HG03175 (cell line): ENCODE results near the gene TMEM263.
"Not testable (repeated sequence)": the region's sequence is repeated elsewhere in the genome, so short reads cannot be mapped to it uniquely, and the experiment has no call there.

Source experiments
- ATAC-seq: cut with Tn5 transposase; IDR thresholded peaks from one replicate; pipeline ENCODE4 v1.9.1; 2021; ENCODE audit warnings: mild to moderate bottlenecking, moderate library complexity; ENCODE audit not compliant: unreplicated experiment

Gene TMEM263

DNA sequence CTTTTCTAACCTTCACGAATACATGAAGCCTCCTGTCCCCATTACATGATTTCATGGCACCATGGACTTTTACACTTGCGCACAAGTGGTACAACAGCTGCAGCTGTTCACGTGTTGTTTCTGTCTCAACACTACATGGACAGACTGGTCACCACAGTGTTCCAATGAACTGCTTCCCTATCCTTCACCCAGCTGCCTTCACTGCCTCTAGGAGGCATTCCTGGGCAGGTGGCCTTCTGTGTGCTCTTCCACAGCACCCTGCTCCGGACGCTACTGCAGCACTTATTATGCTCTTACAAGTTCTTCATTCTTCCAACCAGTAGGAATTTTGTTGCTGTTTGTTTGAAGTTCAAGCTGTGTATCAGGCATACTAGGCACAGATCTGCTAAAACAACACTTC, 29.8 kb downstream of the TMEM263 start:
- ATAC-seq, result no peak

DNA sequence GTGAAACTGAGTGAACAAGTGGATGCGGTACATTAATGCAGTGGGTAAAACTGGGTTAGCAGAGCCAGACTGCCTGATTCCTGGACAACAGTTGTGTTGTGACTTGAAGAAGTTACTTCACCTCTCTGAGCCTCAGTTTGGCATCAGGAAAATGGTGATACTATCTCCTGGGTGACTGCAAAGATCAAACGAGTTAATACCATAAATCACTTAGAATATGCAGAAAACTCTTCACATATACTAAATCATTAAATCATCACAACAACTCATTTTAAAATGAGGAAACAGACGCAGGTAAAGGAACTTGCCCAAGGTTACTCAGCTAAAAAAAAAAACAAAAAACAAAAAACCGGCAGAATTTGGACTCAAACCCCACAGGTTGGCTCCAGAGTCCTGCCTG, 30.4 kb downstream of the TMEM263 start:
- ATAC-seq, result no peak

DNA sequence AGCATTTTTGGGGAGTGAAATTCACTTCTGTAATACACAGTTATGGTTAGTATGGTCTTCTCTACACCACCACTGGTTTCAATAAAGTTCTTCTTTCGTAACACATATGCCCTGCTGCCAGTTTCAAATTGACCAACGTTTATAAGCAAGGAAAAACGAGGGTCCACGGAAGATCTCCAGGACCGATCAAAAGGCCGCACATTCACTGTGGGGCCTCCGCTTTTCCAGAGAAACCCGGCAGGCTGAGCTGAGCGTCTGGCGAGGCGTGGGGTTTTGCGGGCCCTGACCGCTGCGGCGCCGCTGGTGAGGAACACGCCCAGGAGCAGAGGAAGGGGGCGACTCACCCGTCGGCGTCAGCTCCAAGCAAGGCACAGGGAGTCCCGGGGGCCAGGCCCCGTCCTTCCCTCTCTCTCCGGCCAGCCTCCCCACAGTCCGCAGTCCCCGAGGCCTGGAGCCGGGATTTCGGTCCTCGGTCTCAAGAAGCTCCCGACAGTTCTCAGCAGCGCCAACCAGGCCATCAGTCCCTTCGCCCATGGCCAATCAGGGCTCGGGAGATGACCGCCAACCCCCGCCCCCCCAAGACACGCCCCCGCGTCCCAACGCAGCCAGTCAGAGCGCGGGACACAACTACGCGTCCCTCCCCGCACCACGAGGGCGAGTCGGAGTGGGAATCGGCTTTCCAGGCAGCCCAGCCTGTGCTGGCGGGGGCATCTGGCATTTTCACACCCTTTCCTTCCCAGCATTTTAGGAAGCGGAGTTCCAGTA, 31.1 kb downstream of the TMEM263 start, which contains the start of gene MTERF2:
Gene MTERF2, minus strand, starts transcription at position 522 of the 765 bp plus-strand sequence. CDS start 8,432 bp downstream, outside the sequence.
- ATAC-seq, result peak; percentile 94

GRCh38 chr12:106987846-106988245, 32.1 kb downstream of the TMEM263 start:
- no peak for ATAC-seq

- no peak for ATAC-seq
These were observed 39.0 kb downstream of the TMEM263 start for GRCh38 chr12:106994579-106995220.

- not testable (repeated sequence) for ATAC-seq
These were observed 40.4 kb downstream of the TMEM263 start for GRCh38 chr12:106996102-106996501.

DNA sequence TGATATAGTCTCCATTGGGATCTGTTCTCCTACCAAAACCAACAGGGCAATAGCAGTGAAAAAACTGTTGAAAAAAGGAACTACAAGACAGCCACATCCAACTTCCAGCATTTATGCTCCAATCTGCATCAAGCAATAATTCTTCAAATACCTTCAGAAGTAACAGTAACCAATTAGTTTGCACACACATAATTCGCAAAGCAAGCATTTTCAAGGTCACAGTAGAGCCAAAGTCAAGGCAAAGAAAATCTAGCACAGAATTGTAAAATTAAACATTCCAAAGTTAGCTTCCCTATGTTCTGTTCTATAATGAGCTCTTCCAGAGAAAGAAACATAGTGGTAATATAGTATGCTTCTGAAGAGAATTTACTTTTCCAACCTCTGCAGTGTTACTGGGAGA, 42.2 kb downstream of the TMEM263 start:
- ATAC-seq, result no peak

- ATAC-seq, result no peak
These were observed 43.7 kb downstream of the TMEM263 start for GRCh38 chr12:106999446-106999845.

DNA sequence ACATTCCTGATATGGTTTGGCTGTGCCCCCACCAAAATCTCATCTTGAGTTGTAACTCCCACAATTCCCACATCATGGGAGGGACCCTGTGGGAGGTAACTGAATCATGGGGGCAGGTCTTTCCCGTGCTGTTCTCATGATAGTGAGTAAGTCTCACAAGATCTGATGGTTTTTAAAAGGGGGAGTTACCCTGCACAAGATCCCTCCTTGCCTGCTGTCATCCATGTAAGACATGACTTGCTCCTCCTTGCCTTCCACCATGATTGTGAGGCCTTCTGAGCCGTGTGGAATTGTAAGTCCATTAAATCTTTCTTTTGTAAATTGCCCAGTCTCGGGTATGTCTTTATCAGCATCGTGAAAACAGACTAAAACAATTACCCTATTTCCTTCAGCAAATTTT, 47.0 kb downstream of the TMEM263 start:
- not testable (repeated sequence) for ATAC-seq

- no peak for ATAC-seq
These were observed 51.7 kb downstream of the TMEM263 start for GRCh38 chr12:107007411-107007810.

DNA sequence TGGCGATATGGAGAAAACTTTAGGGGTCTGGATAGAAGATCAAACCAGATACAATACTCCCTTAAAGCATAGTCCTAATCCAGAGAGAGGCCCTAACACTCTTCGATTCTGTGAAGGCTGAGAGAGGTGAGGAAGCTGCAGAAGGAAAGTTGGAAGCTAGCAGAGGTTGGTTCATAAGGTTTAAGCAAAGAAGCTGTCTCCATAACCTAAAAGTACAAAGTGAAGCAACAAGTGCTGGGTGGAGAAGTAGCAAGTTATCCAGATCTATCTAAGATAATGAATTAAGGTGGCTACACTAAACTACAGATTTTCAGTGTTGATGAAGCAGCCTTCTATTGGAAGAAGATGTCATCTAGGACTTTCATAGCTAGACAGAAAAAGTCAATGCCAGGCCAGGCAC, 55.8 kb downstream of the TMEM263 start:
- no peak for ATAC-seq

GRCh38 chr12:107012736-107013425, 57.2 kb downstream of the TMEM263 start:
- no peak for ATAC-seq

DNA sequence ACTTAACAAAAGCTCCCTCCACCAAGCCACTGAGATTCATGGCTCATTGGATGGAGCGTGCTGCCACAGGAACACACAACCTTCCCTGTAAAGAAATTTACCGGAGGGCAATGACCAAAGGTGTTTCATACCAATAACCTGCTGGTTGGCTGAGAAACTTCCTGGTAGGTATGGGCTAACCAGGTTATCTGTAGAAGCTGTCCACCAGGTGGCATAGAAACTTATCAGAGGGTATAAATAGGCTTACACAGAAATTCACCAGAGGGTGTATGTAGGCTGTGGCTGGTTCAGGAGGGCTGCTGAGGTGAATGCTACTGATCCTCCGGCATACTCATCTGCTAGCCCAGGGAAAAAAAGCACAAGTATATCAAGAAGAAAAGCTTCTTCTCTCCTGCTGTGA, 58.3 kb downstream of the TMEM263 start:
- ATAC-seq, result no peak

DNA sequence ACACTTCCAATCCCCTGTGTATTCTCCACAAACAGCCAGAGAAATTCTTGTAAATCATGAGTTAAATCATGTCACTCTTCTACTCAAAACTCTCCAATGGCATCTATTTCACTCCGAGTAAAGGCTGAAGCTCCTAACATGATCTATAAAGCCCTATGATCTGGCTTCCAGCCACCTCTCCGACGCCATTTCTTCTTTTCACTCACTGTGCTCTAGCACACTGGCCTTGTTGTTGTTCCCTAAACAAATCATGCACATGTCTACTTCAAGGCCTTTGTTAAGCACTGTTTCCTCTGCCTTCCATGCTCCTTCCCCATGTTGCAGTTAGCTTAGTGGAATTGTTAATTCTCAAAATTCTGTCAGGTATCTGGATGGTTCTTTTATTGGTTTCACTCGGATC, 61.3 kb downstream of the TMEM263 start:
- ATAC-seq, result no peak

- ATAC-seq, result no peak
These were observed 63.8 kb downstream of the TMEM263 start for GRCh38 chr12:107019546-107019945.
